HPDE6-E6E7 (cell line): ENCODE results near the gene PRR20E.
"Not testable (repeated sequence)": the region's sequence is repeated elsewhere in the genome, so short reads cannot be mapped to it uniquely, and the experiment has no call there.

Source experiments
- DNase-seq: peaks from one replicate; pipeline ENCODE4 v3.0.0; 2011; ENCODE audit warnings: missing footprints; ENCODE audit errors: extremely low spot score

Gene PRR20E

DNA sequence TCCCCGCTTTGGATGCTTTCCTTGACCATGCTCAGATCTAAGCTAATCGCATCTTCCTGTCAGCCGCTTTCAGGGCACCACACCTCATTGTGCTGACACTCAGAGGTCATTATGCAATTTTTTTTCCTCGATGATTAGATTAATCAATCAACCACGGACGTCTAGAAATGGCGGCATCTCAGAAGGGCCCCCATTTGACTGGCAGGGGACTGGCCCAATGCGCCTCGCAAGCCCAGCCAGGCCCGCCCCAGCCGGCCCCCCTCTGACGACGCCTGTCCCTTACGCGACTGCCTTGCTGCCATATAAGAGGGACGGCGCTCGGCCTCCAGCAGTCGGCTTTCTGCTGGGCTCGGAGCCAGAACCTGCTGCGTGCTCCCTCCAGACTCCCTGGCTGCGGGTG lies at the start of gene PRR20E:
Gene PRR20E (plus strand): TSS at position 301 of the 400 bp plus-strand sequence. CDS start 387 bp downstream, outside the sequence.
- DNase-seq: not testable (repeated sequence)

- no peak for DNase-seq
Measured at GRCh38 chr13:57123681-57124080, 43.3 kb upstream of the PRR20E start.

GRCh38 chr13:57128909-57129308 lies 38.1 kb upstream of the PRR20E start:
- no peak for DNase-seq

DNA sequence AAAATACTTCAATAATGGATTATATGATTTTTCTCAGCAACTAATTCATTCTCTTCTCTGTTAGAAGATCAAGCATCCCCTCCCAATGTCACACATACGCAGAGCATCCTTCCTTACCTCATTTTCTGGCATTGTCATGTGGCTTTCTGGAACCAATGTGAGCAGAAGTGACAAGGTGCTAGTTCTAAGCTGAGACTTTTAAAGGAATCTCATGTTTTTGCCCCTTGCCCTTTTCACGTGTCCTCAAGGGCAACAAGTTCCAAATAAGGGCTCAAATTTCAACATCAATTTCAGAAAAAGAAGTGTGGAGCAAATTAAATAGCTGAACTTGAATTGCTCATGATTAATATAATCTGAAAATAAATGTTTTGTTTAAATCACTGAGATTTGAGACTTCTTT lies 30.9 kb upstream of the PRR20E start:
- DNase-seq: no peak

- DNase-seq: no peak
Measured at GRCh38 chr13:57137585-57137984, 29.4 kb upstream of the PRR20E start.

DNA sequence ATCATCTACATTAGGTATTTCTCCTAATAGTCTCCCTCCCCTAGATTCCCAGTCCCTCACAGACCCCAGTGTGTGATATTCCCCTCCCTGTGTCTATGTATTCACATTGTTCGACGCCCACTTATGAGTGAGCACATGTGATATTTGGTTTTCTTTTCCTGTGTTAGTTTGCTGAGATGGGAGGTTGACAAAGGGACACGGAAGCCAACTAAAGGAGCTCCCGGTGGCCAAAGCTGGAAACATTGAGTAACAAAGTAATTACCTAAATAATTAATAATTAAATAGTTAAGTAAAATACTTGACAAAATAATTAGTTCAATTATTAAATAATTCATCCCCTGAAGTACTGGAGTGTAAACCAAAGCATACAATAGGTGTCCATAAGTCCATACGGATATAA lies 28.0 kb upstream of the PRR20E start:
- DNase-seq: peak; percentile 3

DNA sequence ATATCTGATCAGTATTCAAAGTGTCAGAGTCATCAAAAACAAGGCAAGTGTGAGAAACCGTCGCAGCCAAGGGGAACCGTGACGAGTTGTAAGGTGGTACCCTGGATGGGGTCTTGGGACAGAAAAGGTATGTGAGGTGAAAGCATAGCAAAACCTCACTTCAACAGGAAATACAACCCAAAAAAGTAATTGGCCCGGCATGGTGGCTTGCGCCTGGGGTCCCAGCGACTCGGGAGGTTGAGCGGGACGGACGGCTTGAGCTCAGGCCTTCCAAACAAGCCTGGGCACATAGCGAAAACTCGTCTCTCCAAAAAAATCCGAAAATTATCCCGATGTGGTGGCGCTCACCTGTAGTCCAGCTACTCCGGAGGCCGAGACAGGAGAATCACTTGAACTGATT lies 27.2 kb upstream of the PRR20E start:
- not testable (repeated sequence) for DNase-seq

DNA sequence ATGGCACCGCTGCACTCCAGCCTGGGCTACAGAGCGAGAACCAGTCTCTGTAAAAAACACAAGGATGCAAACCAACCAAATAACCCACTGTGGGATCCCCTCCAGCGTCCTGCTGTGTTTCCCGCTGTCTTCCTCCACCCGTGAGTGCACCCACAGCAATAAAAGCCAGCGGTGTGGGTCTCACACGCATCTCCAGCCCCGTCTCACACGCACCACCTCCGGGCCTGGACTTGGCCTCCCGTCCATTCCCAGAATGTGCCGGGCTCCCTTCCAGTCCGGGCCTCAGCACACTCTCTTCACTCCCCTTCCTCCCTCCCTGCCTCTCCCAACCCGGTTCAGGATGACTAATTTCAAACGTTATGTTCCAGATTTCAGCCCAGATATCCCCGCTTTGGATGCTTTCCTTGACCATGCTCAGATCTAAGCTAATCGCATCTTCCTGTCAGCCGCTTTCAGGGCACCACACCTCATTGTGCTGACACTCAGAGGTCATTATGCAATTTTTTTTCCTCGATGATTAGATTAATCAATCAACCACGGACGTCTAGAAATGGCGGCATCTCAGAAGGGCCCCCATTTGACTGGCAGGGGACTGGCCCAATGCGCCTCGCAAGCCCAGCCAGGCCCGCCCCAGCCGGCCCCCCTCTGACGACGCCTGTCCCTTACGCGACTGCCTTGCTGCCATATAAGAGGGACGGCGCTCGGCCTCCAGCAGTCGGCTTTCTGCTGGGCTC lies 26.6 kb upstream of the PRR20E start, which contains the start of gene PRR20A:
Gene PRR20A (plus strand): TSS at position 684 of the 734 bp plus-strand sequence. CDS start 387 bp downstream, outside the sequence.
- not testable (repeated sequence) for DNase-seq

GRCh38 chr13:57147188-57147587 lies 19.8 kb upstream of the PRR20E start, which contains the start of gene PRR20B:
PRR20B (plus strand) TSS chr13:57147488; CDS start chr13:57147875, 387 bp downstream.
- not testable (repeated sequence) for DNase-seq

- not testable (repeated sequence) for DNase-seq
Measured at GRCh38 chr13:57148106-57148505, 18.9 kb upstream of the PRR20E start.

DNA sequence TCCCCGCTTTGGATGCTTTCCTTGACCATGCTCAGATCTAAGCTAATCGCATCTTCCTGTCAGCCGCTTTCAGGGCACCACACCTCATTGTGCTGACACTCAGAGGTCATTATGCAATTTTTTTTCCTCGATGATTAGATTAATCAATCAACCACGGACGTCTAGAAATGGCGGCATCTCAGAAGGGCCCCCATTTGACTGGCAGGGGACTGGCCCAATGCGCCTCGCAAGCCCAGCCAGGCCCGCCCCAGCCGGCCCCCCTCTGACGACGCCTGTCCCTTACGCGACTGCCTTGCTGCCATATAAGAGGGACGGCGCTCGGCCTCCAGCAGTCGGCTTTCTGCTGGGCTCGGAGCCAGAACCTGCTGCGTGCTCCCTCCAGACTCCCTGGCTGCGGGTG lies 13.2 kb upstream of the PRR20E start, which contains the start of gene PRR20C:
Gene PRR20C (plus strand): TSS at position 301 of the 400 bp plus-strand sequence. CDS start 387 bp downstream, outside the sequence.
- not testable (repeated sequence) for DNase-seq

DNA sequence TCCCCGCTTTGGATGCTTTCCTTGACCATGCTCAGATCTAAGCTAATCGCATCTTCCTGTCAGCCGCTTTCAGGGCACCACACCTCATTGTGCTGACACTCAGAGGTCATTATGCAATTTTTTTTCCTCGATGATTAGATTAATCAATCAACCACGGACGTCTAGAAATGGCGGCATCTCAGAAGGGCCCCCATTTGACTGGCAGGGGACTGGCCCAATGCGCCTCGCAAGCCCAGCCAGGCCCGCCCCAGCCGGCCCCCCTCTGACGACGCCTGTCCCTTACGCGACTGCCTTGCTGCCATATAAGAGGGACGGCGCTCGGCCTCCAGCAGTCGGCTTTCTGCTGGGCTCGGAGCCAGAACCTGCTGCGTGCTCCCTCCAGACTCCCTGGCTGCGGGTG lies 6.7 kb upstream of the PRR20E start, which contains the start of gene PRR20D:
Gene PRR20D (plus strand): TSS at position 301 of the 400 bp plus-strand sequence. CDS start 387 bp downstream, outside the sequence.
- DNase-seq: not testable (repeated sequence)

GRCh38 chr13:57191667-57192066 lies 24.7 kb downstream of the PRR20E start:
- no peak for DNase-seq

- DNase-seq: no peak
Measured at GRCh38 chr13:57212989-57213388, 46.0 kb downstream of the PRR20E start.
